NCI-H2171 treated with DMSO at 0.1 percent for 48 hours (cell line): ENCODE results near the gene SMIM45.

Source experiments
- DNase-seq: peaks from one replicate; lab custom pipeline; 2025; lab: John Stamatoyannopoulos, UW

Gene SMIM45

DNA sequence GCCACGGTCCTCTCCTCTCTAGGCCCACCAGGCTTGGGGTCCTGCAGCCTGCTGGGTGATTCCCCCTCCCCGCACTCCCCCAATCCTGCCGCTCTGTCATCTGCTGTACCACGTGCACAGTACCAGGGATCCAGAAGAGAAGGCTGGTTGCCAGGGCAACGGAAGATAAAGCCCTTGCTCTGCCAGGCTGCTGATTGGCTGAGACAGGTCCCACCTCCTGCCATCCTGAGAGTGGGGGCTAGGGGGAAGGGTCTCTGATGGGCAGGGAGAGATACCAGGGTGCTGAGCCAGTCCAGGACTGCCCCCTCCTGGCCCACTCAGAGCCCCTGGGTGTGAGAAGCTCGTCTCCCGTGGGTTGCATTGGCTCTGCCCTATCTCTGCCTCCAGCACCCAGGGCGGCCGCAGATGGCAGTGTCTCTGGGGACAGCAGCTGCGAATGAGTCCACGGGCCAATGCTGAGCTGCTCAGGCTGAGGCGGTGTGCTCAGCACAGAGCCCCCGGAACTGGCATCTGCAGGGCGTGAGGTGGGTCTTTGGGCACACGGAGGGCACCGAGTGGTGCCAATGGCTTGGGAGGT is at the start of gene SMIM45:
Gene SMIM45, plus strand, starts transcription at position 253 of the 577 bp plus-strand sequence.
- peak; percentile 95 for DNase-seq

DNA sequence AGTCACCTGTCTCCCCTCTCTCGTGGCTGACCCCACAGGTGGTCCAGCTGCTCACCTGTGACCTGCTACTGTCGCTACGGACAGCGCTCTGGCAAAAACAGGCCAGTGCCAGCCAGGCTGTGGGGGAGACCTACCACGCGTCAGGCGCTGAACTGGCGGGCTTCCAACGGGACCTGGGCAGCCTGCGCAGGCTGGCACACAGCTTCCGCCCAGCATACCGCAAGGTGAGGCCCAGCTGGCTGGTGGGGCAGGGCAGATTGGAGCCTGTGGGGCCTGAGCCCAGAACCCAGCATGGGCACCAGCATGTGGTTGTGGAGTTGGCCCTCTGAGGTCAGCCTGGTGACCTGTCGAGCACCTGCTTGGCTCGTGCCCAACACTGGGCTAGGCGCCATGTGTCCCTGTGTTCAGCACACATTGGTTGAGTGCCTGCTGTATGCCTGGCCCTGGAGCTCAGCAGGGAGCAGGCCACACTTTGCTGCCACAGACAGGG is 49.0 kb upstream of the SMIM45 start:
- DNase-seq, result no peak

DNA sequence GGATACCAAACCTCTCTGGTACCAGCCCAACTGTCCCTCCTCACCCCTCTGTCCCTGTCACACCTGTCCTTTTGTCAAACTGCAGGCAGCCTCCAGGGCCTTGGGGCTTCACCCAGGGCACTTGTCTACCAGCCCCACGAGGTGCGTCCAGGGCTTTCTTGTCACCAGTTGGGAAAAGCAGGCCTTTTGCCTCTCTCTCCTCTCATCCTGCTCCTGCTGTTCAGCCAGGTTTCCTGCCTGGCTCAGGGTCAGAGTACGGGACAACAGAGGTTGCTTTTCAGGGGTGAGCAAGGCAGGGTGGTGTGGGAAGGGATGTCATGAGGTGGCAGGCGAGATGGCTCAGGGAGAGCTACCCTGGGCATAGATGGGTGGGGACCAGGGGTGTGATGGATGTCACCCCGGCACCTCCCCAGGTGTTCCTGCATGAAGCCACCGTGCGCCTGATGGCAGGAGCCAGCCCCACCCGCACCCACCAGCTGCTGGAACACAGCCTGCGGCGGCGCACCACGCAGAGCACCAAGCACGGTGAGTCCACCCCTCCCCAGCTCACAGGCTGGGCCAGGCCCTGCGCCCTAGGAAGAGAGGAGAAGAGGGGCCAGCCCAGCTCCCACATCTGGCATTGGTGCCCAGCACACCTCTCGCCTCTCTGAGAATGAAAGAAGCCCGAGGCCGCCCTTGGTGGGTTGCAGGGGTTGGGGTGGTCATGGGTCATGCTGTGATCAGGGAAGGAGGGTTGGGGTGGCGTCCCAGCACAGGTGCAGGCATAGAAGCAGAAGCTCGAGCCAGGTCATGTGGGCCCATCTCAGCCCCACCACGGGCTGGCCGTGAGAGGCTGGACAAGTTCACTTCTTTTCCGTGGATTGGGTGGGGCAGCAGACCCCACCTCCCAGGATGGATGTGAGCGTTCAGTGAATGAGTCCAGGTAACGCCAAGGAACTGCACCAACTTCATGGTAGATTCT is 47.2 kb upstream of the SMIM45 start:
- no peak for DNase-seq

DNA sequence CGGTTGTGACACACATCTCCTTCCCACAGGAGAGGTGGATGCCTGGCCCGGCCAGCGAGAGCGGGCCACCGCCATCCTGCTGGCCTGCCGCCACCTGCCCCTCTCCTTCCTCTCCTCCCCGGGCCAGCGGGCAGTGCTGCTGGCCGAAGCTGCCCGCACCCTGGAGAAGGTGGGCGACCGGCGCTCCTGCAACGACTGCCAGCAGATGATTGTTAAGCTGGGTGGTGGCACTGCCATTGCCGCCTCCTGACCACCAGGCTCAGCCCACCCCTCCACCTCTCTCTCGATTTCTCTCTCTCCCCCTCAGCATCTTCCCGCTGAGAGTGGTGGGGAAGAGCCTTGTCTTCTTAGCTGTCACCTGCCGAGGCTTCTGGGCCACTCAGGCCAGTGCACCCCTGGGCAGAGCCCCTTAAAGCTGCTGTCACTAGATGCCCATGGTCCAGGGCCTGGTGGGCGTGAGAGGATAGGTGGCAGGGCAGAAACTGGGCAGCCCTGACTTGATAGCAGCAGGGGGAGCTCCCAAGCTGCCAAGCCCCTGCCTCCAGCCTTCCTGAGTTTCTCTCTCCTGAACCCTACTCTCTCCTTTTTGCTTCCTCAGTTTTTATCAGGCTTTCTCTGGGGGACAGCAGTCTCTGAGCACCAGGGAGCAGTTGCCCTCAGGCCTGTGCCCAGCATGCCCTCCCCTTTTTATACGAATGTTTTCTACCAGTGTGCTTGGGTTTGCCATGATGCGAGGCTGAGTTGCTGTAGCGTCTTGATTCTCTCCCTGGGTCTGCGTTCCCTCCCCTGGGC is 46.3 kb upstream of the SMIM45 start:
- no peak for DNase-seq

DNA sequence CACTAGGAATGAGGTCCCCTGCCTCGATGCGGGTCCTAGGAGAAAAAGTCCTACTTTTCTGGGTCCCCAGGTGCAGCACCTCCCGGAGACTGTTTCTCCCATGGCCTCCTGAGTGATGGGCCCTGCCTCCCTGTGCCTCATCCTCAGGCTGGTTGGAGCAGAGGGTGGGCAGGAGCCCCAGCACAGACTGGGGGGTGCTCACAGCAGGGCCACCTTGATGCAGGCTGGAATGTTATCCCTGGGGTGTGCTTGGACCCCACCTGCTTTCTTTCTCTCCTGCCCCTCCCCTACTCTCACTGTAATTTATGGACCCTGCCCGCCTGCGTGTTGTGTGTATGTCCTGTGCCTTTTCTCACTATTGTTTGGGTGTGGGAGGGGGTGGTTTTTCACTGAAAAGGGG is 45.1 kb upstream of the SMIM45 start:
- DNase-seq, result no peak

GRCh38 chr22:41907436-41908401 is 44.2 kb upstream of the SMIM45 start:
- no peak for DNase-seq

DNA sequence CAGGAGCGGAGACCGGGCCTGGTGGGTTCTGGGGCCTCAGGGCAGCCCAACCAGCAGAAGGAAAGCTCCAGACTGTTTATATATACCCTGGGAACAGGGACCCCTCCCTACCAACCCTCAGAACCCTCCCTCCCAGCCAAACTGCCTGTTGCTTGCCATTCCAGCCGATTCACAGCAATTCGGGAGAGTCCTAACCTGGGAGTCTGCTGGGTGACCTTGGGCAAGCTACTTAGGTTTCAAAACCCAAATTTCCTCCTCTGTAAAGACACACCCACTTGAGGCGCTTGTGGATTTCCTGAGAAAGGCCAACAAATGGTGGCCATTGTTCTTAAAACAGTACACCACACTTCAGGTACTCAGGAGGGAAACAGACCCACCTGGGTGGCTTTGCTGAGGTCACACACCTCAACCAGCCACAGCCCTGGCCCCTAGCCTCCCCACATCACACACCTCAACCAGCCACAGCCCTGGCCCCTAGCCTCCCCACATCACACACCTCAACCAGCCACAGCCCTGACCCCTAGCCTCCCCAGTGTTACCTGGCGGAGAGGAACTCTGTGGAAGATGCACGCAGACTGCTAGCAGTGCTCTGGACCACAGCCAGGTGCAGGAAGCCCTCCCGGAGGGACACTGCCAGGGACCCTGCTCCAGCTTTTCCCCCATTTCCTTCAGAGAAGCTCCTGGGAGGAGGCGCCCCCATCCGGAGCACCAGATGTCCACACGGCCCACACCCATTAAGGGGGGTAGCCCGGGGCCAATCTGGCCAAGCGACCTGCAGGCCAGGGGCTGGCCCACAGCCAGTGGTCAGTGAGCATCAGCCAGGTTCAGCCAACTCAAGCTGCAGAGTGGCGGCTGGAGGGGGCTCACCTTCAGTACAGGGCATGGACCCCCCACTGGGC is 43.3 kb upstream of the SMIM45 start:
- DNase-seq, result no peak

DNA sequence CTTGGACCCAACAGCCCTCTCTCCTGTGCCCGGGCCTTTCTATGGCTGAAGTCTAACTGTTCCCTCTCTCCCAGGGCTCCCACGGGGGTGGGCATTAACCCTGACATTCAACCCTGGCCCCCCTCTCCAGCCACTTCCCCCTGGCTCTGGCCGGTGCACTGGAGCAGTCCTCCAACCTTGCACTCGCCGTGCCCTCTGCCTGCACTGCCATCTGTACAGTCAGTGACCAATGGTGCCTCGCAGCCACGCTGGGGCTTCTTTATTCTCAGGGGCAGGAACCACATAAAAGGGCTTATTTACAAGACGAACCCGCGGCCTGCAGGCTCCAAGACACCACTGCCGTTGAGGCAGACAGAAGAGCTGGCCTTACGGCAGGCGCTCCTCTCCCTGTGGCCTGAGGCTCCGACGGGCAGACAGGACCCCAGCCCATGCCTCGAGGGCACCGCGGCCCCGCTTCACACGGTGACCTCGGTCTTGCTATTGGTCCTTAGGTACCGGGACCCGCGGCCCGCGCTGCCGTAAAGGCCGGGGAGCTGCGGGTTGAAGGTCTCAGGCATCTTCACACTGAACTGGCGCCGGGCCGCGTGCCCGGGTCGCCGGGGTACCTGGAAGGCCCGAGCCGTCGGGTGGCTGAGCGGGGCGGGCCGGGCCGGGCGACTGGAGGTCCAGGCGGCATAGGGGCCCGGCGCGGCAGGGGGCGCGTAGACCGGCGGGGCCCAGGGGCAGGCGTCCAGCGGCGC is 42.5 kb upstream of the SMIM45 start:
- DNase-seq, result no peak

GRCh38 chr22:41910050-41911000 is 41.6 kb upstream of the SMIM45 start:
- no peak for DNase-seq

DNA sequence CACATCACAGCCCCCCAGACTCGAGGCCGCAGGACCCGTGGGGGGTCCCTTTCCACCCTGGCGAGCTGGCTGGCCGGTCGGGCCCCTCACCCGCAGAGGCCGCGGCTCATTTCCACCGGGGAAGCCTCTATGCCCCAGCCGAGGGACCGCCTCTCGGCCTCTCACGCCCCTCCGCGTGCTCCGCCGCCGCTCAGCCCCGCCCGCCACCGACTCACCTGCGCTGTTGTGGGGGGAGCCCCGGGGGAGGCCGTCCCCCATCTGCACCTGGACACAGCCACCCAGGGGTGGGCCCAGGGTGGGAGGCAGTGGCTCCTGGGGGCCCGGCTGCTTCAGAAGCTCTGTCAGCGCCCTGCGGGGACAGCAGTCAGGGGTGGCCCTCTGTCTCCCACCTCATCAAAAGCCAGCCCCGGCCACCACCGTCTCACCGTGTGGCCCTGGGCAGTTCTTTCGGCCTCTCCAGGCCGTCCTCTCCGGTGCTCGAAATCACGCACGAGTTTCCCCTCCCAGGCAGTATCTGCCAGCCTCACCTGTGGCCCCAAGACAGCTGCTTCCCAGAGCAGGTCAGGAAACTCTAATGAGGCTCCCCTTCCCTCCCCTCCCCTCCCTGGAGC is 40.8 kb upstream of the SMIM45 start:
- DNase-seq, result no peak

- DNase-seq, result no peak
Measured at GRCh38 chr22:41912338-41913039, 39.5 kb upstream of the SMIM45 start.

GRCh38 chr22:41913040-41913719 is 38.8 kb upstream of the SMIM45 start:
- no peak for DNase-seq

- no peak for DNase-seq
Measured at GRCh38 chr22:41913842-41914534, 38.0 kb upstream of the SMIM45 start.

DNA sequence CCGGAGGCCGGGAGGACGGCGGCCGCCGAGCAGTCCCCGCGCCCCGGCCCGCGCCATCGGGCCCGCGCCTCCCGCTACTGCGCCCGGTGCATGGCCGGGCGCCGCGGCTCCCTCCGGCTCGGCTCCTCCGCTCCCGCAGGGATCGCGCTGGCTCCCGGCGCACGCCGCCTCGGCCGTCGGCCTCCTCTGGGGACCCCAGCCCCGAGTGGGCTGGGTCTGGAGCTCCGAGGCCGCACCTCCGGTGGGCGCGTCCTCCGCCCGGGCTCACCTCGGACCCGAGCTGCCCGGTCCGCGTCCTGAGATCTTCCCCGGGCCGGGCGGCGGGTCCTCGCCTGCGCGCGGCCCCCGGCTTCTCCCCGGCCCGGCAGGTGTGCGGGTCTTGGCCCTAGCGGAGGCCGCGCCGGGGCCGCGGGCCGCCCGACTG is 37.3 kb upstream of the SMIM45 start:
- peak; percentile 19 for DNase-seq

GRCh38 chr22:41915035-41915785 is 36.7 kb upstream of the SMIM45 start, which contains the start of gene SHISA8:
Gene SHISA8, minus strand, starts transcription at chr22:41915074. Its CDS starts 407 bp downstream, at chr22:41914667.
- DNase-seq, result no peak
